Mesenchymal stem cell (in vitro differentiated cells and primary cell): ENCODE measurements around the gene RIOX2.

Experiments
- DNase-seq: peaks from one replicate; pipeline ENCODE4 v3.0.0-alpha.2; 2013
- H2AFZ ChIP-seq: one replicate; pipeline ENCODE4 v1.6.1; 2013; ENCODE audit warnings: low read depth, mild to moderate bottlenecking, control low read depth, inconsistent platforms, low read length, moderate library complexity
- H2AK5ac ChIP-seq: 2 replicates; pipeline ENCODE4 v1.6.1; 2013; ENCODE audit warnings: low read length, moderate library complexity, mild to moderate bottlenecking, inconsistent platforms; ENCODE audit not compliant: severe bottlenecking
- H2BK120ac ChIP-seq: one replicate; pipeline ENCODE4 v1.6.1; 2013; ENCODE audit warnings: low read depth, mild to moderate bottlenecking, inconsistent platforms, low read length, moderate library complexity
- H2BK12ac ChIP-seq, 2 experiments: one replicate each; pipeline ENCODE4 v1.6.1; 2013; ENCODE audit warnings: inconsistent platforms in 2 of 2, low read length in 2 of 2, mild to moderate bottlenecking in 2 of 2, moderate library complexity in 2 of 2, control low read depth in 1 of 2
- H2BK15ac ChIP-seq: one replicate; pipeline ENCODE4 v1.6.1; 2013; ENCODE audit warnings: mild to moderate bottlenecking, low read depth, inconsistent platforms; ENCODE audit not compliant: poor library complexity, severe bottlenecking
- H2BK5ac ChIP-seq: 2 replicates; pipeline ENCODE4 v1.6.1; 2013; ENCODE audit warnings: low read depth, mild to moderate bottlenecking, low read length, control low read depth, inconsistent platforms; ENCODE audit not compliant: poor library complexity, severe bottlenecking
- H3K14ac ChIP-seq, 2 experiments: one replicate each; pipeline ENCODE4 v1.6.1; 2013; ENCODE audit warnings: inconsistent platforms in 2 of 2, low read length in 2 of 2, control low read depth in 1 of 2, mild to moderate bottlenecking in 1 of 2, moderate library complexity in 1 of 2
- H3K18ac ChIP-seq, 2 experiments: one replicate each; pipeline ENCODE4 v1.6.1; 2013; ENCODE audit warnings: inconsistent platforms in 2 of 2, low read length in 2 of 2, control low read depth in 1 of 2, low read depth in 1 of 2, mild to moderate bottlenecking in 1 of 2
- H3K23ac ChIP-seq, 2 experiments: one replicate each; pipeline ENCODE4 v1.6.1; 2013; ENCODE audit warnings: inconsistent platforms in 2 of 2, low read length in 2 of 2, mild to moderate bottlenecking in 2 of 2, moderate library complexity in 2 of 2, control low read depth in 1 of 2
- H3K27ac ChIP-seq: 2 replicates; pipeline ENCODE4 v1.5.1; 2013; ENCODE audit warnings: mild to moderate bottlenecking, moderate library complexity, low read length, control low read depth, inconsistent platforms; ENCODE audit not compliant: poor library complexity, severe bottlenecking
- H3K27me3 ChIP-seq, 2 experiments: 2 replicates each; pipeline versions ENCODE4 v1.6.1 to v1.7.0; 2013; ENCODE audit warnings: low read length in 2 of 2, mild to moderate bottlenecking in 2 of 2, moderate library complexity in 2 of 2, control low read depth in 1 of 2, inconsistent platforms in 1 of 2; ENCODE audit not compliant: control insufficient read depth in 1 of 2, insufficient read depth in 1 of 2
- H3K36me3 ChIP-seq, 2 experiments: 2 replicates each; pipeline versions ENCODE4 v1.6.1 to v1.7.0; 2013; ENCODE audit warnings: low read length in 2 of 2, control low read depth in 1 of 2, inconsistent platforms in 1 of 2, low read depth in 1 of 2, mild to moderate bottlenecking in 1 of 2; ENCODE audit not compliant: insufficient read depth in 2 of 2, control insufficient read depth in 1 of 2
- H3K4ac ChIP-seq, 2 experiments: one replicate each; pipeline ENCODE4 v1.6.1; 2013; ENCODE audit warnings: inconsistent platforms in 2 of 2, low read length in 2 of 2, mild to moderate bottlenecking in 2 of 2, moderate library complexity in 2 of 2, control low read depth in 1 of 2, low read depth in 1 of 2
- H3K4me1 ChIP-seq: 2 replicates; pipeline ENCODE4 v1.6.1; 2013; ENCODE audit warnings: low read depth, low read length, control low read depth; ENCODE audit not compliant: control insufficient read depth, insufficient read depth
- H3K4me2 ChIP-seq: 2 replicates; pipeline ENCODE4 v1.6.1; 2013; ENCODE audit warnings: low read length, mild to moderate bottlenecking, inconsistent platforms; ENCODE audit not compliant: poor library complexity, severe bottlenecking
- H3K4me3 ChIP-seq, 2 experiments: 2 replicates each; pipeline versions ENCODE4 v1.5.1 to v1.7.0; 2013; ENCODE audit warnings: low read length in 2 of 2, mild to moderate bottlenecking in 2 of 2, control low read depth in 1 of 2, low read depth in 1 of 2; ENCODE audit not compliant: insufficient read depth in 1 of 2
- H3K79me1 ChIP-seq: replicated peaks from 2 replicates; pipeline ENCODE4 v1.6.1; 2013; ENCODE audit warnings: mild to moderate bottlenecking, control low read depth, low read length, inconsistent platforms; ENCODE audit not compliant: poor library complexity, severe bottlenecking
- H3K9ac ChIP-seq: 2 replicates; pipeline ENCODE4 v1.7.0; 2013; ENCODE audit warnings: mild to moderate bottlenecking, low read length, moderate library complexity
- H3K9me3 ChIP-seq: 2 replicates; pipeline ENCODE4 v1.7.0; 2013; ENCODE audit warnings: mild to moderate bottlenecking, low read length; ENCODE audit not compliant: control insufficient read depth
- H4K8ac ChIP-seq: one replicate; pipeline ENCODE4 v1.6.1; 2013; ENCODE audit warnings: inconsistent platforms, mild to moderate bottlenecking, low read length, moderate library complexity
- H4K91ac ChIP-seq: one replicate; pipeline ENCODE4 v1.6.1; 2013; ENCODE audit warnings: mild to moderate bottlenecking, low read length, inconsistent platforms
- WGBS: methylation state at CpG from one replicate; pipeline ENCODE4 v1.1.7; 2013; ENCODE audit warnings: mixed read lengths; 5-methylcytosine and 5-hydroxymethylcytosine counted together

Gene RIOX2

DNA sequence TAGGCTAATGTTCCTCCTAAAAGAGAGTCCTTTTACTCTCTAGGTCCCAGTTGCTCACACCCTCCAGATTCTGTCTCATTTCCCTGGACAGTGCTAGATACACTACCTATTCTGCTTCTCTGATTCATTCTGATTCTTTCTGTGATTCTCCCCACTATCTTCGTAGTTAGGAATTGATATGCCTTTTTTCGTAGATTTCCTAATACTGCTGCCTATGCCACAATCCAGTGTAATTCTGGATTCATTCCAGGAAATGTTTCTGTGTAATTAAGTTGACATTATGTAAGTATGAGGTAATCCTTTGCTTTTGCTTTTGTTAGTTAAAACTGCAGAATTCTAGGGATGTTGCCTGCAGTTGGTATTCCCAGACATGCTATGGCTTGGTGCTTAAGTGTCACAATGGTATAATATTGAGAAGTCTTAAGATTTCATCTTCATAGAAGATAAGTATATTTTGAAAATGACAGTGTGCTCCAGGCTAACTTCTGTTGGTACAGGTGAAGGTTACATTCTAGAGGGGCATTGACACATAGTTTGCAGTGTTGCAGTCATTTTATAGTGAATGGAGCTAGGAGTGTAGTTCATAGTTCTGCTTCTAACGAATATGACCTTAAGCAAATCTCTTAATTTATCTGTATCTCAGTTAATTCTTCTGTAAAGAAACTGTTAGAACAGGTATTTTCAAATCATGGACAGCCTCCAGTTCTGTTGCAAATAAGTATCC is 54.3 kb downstream of the RIOX2 start:
- Histone ChIP-seq H3K9me3 (no peaks in the 10 kb centered on the region), H3K18ac (no peak overlapping the region)

DNA sequence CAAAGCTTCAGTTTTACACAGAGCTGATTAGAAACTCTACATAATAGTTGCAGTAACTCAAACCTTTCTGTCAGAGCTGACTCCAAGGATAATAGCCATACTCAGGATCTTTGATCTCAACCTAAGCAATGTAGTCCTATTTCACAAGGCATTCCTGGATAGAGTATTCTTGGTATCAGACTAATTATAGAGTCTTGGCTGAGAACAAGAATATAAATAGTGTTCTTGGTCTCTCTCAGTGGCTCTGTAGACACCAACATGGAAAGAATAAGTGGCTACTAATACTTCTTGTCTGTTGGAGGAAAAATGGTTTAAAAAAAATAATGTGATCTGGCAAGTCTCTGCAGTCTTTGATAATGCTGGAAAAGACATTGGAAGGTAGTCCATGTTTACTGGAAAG is 55.7 kb downstream of the RIOX2 start:
- Histone ChIP-seq H3K9me3 (no peaks in the 10 kb centered on the region), H3K4me3 (no peak overlapping the region), H3K9ac (no peak overlapping the region), H3K4ac (no peak overlapping the region), H2BK15ac (no peak overlapping the region), H2BK120ac (no peak overlapping the region), H3K79me1 (no peaks in the 10 kb centered on the region), H3K18ac (no peak overlapping the region), H4K8ac (no peak overlapping the region), H2BK5ac (no peak overlapping the region), H3K27me3 (no peaks in the 10 kb centered on the region), H3K14ac (no peak overlapping the region), H3K36me3 (peaks cover 0 to 57% of the 10 kb centered on the region in 2 experiments), H3K4me2 (no peak overlapping the region), H2AK5ac (no peak overlapping the region), H3K23ac (no peak overlapping the region), H4K91ac (no peak overlapping the region), H3K27ac (no peak overlapping the region), H2AFZ (no peak overlapping the region), H2BK12ac (no peak overlapping the region), H3K4me1 (no peaks in the 10 kb centered on the region)
- DNase-seq = no peak

More for the DNA sequence above, 54.3 kb downstream of the RIOX2 start:
- H3K4me2 ChIP-seq = no peak overlapping the region
- no peak overlapping the region for H2BK12ac ChIP-seq
- no peak overlapping the region for H3K9ac ChIP-seq
- no peak overlapping the region for H2BK5ac ChIP-seq
- no peak overlapping the region for H2BK120ac ChIP-seq
- peaks cover 0 to 56% of the 10 kb centered on the region in 2 experiments for H3K36me3 ChIP-seq
- WGBS = 100% methylated on average over 2 of the region's 3 CpGs
- H3K4me3 ChIP-seq = no peak overlapping the region
- H4K8ac ChIP-seq = no peak overlapping the region
- H4K91ac ChIP-seq = no peak overlapping the region
- no peaks in the 10 kb centered on the region for H3K79me1 ChIP-seq
- H3K4ac ChIP-seq = no peak overlapping the region
- no peak overlapping the region for H3K23ac ChIP-seq
- no peak overlapping the region for H2AFZ ChIP-seq
- no peak overlapping the region for H3K14ac ChIP-seq
- H3K4me1 ChIP-seq = no peaks in the 10 kb centered on the region
- no peak overlapping the region for H3K27ac ChIP-seq
- DNase-seq = peak; percentile 22
- H3K27me3 ChIP-seq = no peaks in the 10 kb centered on the region
- no peak overlapping the region for H2BK15ac ChIP-seq
- no peak overlapping the region for H2AK5ac ChIP-seq

DNA sequence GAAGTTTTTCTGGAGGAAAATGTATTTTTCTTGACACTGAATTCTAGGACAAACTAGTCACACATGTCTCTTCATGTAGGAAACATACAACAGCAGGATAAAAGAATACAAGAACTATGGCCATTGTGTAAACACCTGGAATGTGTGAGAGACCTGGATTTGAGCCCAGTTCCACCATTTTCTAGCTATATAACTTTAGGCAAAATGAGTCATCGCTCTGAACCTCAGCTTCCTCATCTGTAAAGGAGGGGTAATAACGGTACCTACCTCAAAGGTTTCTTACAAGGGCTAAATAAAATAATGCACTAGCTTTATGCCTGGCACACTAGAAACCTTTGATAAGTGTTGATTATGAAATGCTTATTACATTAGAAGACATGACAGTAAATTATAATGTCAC is 57.8 kb downstream of the RIOX2 start:
- Histone ChIP-seq H3K4me3 (no peak overlapping the region), H2BK12ac (no peak overlapping the region), H3K36me3 (peaks cover 0 to 40% of the 10 kb centered on the region in 2 experiments), H2BK120ac (no peak overlapping the region), H4K91ac (no peak overlapping the region), H3K18ac (no peak overlapping the region), H3K27me3 (no peaks in the 10 kb centered on the region), H2AFZ (no peak overlapping the region), H3K14ac (no peak overlapping the region), H3K4me2 (no peak overlapping the region), H4K8ac (no peak overlapping the region), H2BK15ac (no peak overlapping the region), H3K79me1 (no peaks in the 10 kb centered on the region), H3K27ac (no peak overlapping the region), H3K23ac (no peak overlapping the region), H3K4ac (no peak overlapping the region), H2AK5ac (no peak overlapping the region), H3K9ac (no peak overlapping the region), H3K9me3 (no peaks in the 10 kb centered on the region), H3K4me1 (no peaks in the 10 kb centered on the region), H2BK5ac (no peak overlapping the region)
- DNase-seq = no peak
- 100% methylated on average over 1 of the region's 2 CpGs for whole genome bisulfite sequencing

DNA sequence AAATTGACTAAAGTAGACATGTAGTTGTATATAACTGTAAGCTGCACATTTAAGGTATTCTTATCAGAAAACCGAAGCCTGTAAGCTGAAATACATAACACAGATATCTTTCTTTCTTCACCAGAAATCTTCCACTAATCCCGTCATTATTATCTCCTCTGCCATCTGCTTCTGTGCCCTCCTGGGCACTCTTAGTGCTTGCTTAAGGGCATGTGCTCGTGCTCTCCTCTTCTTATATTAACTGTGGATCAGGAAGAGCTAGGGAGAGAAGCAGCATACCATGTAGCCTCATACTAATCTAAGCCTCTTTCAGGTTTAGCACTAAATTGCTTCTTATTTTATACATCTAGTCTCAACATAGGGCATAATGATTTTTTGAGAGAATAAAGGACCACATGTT is 60.8 kb downstream of the RIOX2 start:
- Histone ChIP-seq H3K79me1 (no peaks in the 10 kb centered on the region), H3K18ac (no peak overlapping the region)

More for the DNA sequence above, 60.8 kb downstream of the RIOX2 start:
- WGBS = no CpG with 5 or more reads among the region's 3 CpGs
- Histone ChIP-seq H2AK5ac (no peak overlapping the region), H3K23ac (no peak overlapping the region), H4K91ac (no peak overlapping the region), H3K4me3 (no peak overlapping the region), H4K8ac (no peak overlapping the region), H2BK12ac (no peak overlapping the region), H2BK120ac (no peak overlapping the region), H3K36me3 (peaks cover 0 to 31% of the 10 kb centered on the region in 2 experiments), H3K27me3 (no peaks in the 10 kb centered on the region), H2BK15ac (no peak overlapping the region), H2AFZ (no peak overlapping the region), H3K4me2 (no peak overlapping the region), H3K14ac (no peak overlapping the region), H3K27ac (no peak overlapping the region), H2BK5ac (no peak overlapping the region), H3K9me3 (no peaks in the 10 kb centered on the region), H3K9ac (no peak overlapping the region), H3K4me1 (no peaks in the 10 kb centered on the region), H3K4ac (no peak overlapping the region)
- no peak for DNase-seq
